ENCODE results near the gene PCSK4. TPM values are rescaled to one million over a fixed set of nuclear protein-coding genes. Genes with fewer than 3 reads are reported as not detected.

Gene PCSK4
- total RNA-seq, 1 donor from 2014 or later = 37.7 TPM

DNA sequence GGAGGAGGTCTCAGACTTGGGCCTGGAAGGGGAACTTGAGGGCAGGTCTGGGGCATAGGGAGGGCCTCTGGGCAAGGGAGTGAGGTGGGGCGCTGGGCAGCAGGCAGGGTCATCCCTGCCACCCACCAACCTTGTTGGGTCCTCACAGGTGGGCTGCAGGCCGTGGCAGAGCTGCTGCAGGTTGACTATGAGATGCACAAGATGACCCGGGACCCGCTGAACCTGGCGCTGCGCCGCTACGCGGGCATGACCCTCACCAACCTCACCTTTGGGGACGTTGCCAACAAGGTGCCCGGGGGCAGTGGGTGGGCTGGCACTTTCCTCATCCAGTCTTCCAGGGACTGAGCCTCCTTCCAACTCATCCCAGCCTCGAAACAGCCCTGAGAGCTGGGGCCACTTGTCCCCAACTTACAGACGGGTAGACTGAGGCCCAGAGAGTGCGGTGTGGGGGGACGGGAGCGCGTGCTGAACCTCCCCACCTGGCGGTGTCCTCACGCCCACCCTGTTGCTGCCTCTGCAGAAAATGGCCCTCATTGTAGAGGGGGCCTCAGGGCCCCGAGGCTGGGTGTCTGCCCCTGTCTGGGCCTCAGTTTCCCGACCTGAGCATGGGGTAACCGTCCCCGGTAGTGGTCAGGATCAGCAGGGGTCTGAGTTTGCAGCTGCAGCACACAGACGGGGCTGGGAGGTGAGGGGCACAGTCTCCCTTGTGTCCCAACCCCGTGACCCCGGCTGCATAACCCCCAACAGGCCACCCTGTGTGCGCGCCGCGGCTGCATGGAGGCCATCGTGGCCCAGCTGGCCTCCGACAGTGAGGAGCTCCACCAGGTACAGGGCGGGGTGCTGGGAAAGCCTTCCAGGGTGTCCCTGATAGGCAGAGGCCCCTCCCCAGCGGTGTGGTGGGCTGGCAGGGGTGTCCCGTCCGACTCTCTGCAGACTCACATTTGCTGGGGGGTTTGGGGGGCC lies 29.8 kb downstream of the PCSK4 start:
- H3K27ac Mint-ChIP-seq = no peak overlapping the region
- H3K27me3 Mint-ChIP-seq = peaks cover 26% of the 10 kb centered on the region
- DNase-seq (ENCODE audit: low spot score, unreplicated experiment) = no peak
- H3K4me1 Mint-ChIP-seq (ENCODE audit: low read depth) = no peaks in the 10 kb centered on the region
- H3K9me3 Mint-ChIP-seq (ENCODE audit: low read depth) = no peaks in the 10 kb centered on the region
- TF ChIP-seq CTCF (IDR thresholded peaks at IDR 0.05; ENCODE audit: unreplicated experiment) = no peak
- no peak overlapping the region for H3K4me3 Mint-ChIP-seq (ENCODE audit: low read depth)
- peaks cover 2% of the 10 kb centered on the region for H3K36me3 Mint-ChIP-seq (ENCODE audit: insufficient read depth)

GRCh38 chr19:1459479-1459878 lies 30.7 kb downstream of the PCSK4 start:
- H3K36me3 Mint-ChIP-seq (ENCODE audit: insufficient read depth) = peaks cover 2% of the 10 kb centered on the region
- no peaks in the 10 kb centered on the region for H3K9me3 Mint-ChIP-seq (ENCODE audit: low read depth)
- H3K4me1 Mint-ChIP-seq (ENCODE audit: low read depth) = no peaks in the 10 kb centered on the region
- no peak overlapping the region for H3K4me3 Mint-ChIP-seq (ENCODE audit: low read depth)
- no peak overlapping the region for H3K27ac Mint-ChIP-seq
- H3K27me3 Mint-ChIP-seq = peaks cover 29% of the 10 kb centered on the region
- DNase-seq (ENCODE audit: low spot score, unreplicated experiment) = no peak
- no peak for TF ChIP-seq CTCF (IDR thresholded peaks at IDR 0.05; ENCODE audit: unreplicated experiment)

- Mint-ChIP-seq H3K4me1 (ENCODE audit: low read depth) (no peaks in the 10 kb centered on the region), H3K27me3 (peaks cover 36% of the 10 kb centered on the region), H3K9me3 (ENCODE audit: low read depth) (no peaks in the 10 kb centered on the region), H3K36me3 (ENCODE audit: insufficient read depth) (peaks cover 2% of the 10 kb centered on the region), H3K27ac (no peak overlapping the region), H3K4me3 (ENCODE audit: low read depth) (no peak overlapping the region)
- no peak for TF ChIP-seq CTCF (IDR thresholded peaks at IDR 0.05; ENCODE audit: unreplicated experiment)
- no peak for DNase-seq (ENCODE audit: low spot score, unreplicated experiment)
Measured at GRCh38 chr19:1457892-1458291, 32.3 kb downstream of the PCSK4 start.

DNA sequence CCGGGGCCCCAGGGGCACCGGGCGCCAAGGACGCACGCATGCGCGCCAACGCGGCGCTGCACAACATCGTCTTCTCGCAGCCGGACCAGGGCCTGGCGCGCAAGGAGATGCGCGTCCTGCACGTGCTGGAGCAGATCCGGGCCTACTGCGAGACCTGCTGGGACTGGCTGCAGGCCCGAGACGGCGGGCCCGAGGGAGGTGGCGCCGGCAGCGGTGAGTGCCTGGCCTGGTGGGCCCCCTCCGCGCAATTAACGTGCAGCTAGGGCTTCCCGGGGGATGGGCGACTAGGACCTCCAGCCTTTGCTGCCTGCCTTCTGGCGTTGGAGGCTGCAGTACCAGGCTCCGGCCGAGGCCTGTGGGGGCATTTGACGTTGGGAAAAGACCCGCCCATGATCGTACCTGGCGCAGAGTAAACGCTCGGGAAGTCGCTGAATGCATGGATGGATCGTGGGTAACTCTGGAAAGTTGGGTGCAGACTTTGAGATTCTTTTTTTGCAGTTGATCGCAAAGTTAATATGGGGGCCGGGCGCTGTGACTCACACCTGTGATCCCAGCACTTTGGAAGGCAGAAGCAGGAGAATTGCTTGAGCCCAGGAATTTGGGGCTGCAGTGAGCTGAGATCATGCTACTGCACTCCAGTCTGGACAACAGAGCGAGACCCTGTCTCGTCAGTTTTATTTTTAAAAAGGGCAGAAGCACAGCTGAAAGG lies 33.0 kb downstream of the PCSK4 start:
- peak; percentile 30 for TF ChIP-seq CTCF (IDR thresholded peaks at IDR 0.05; ENCODE audit: unreplicated experiment)
- DNase-seq (ENCODE audit: low spot score, unreplicated experiment) = no peak
- no peak overlapping the region for H3K27ac Mint-ChIP-seq
- H3K36me3 Mint-ChIP-seq (ENCODE audit: insufficient read depth) = peaks cover 2% of the 10 kb centered on the region
- peaks cover 37% of the 10 kb centered on the region for H3K27me3 Mint-ChIP-seq
- no peak overlapping the region for H3K4me3 Mint-ChIP-seq (ENCODE audit: low read depth)
- H3K4me1 Mint-ChIP-seq (ENCODE audit: low read depth) = no peaks in the 10 kb centered on the region
- H3K9me3 Mint-ChIP-seq (ENCODE audit: low read depth) = no peaks in the 10 kb centered on the region

GRCh38 chr19:1456121-1456900 lies 33.8 kb downstream of the PCSK4 start:
- Mint-ChIP-seq H3K27me3 (peaks cover 37% of the 10 kb centered on the region), H3K4me3 (ENCODE audit: low read depth) (no peak overlapping the region), H3K36me3 (ENCODE audit: insufficient read depth) (peaks cover 2% of the 10 kb centered on the region), H3K9me3 (ENCODE audit: low read depth) (no peaks in the 10 kb centered on the region), H3K4me1 (ENCODE audit: low read depth) (no peaks in the 10 kb centered on the region), H3K27ac (no peak overlapping the region)
- TF ChIP-seq CTCF (IDR thresholded peaks at IDR 0.05; ENCODE audit: unreplicated experiment) = no peak
- DNase-seq (ENCODE audit: low spot score, unreplicated experiment) = no peak

Data from progenitor cell of endocrine pancreas (in vitro differentiated cells).